ENCODE measurements around the gene STIM2.

DNA sequence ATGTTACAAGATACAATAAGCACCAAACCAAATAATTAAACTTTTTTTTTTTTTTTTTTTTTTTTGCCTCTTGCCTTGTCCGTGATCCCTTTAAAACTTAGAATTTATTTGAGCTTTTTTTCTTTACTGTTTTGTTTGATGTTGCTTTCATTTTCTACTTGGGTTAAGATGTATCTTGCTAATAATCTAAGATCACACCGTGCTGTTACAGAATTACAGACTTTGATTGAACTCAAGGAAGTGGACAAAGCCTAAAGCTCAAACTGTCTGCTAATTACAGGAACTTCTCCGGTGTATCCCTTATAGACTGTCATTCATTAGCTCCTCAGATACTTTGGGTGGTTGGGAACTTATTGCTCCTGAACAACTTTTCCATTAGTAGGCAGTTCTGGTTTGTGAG lies 26.5 kb downstream of the STIM2 start:
- TF ChIP-seq CTCF (IDR thresholded peaks at IDR 0.05; ENCODE audit: low read length) (no peak), EZH2 (IDR thresholded peaks at IDR 0.05; ENCODE audit: borderline replicate concordance, low read length) (no peak)

Measured in OCI-LY1 (cell line).